ENCODE results near the gene MACROD1.

MACROD1 gene

GRCh38 chr11:64122411-64123410 lies 43.2 kb downstream of the MACROD1 start:
- no peak for DNase-seq (ENCODE audit: low read depth)
- no peak overlapping the region for H3K4me3 ChIP-seq (ENCODE audit: low read length)
- TF ChIP-seq CTCF (conservative IDR thresholded peaks at IDR 0.05; ENCODE audit: low read length): no peak

- peak; percentile 82 for DNase-seq (ENCODE audit: low read depth)
- no peak overlapping the region for H3K4me3 ChIP-seq (ENCODE audit: low read length)
- TF ChIP-seq CTCF (conservative IDR thresholded peaks at IDR 0.05; ENCODE audit: low read length): no peak
These were observed 44.1 kb downstream of the MACROD1 start for GRCh38 chr11:64121663-64122410.

- TF ChIP-seq CTCF (conservative IDR thresholded peaks at IDR 0.05; ENCODE audit: low read length): no peak
- peak; percentile 38 for DNase-seq (ENCODE audit: low read depth)
- no peak overlapping the region for H3K4me3 ChIP-seq (ENCODE audit: low read length)
These were observed 44.9 kb downstream of the MACROD1 start for GRCh38 chr11:64120951-64121569.

GRCh38 chr11:64119700-64120099 lies 46.2 kb downstream of the MACROD1 start:
- H3K4me3 ChIP-seq (ENCODE audit: low read length): no peak overlapping the region
- no peak for TF ChIP-seq CTCF (conservative IDR thresholded peaks at IDR 0.05; ENCODE audit: low read length)
- no peak for DNase-seq (ENCODE audit: low read depth)

- H3K4me3 ChIP-seq (ENCODE audit: low read length): no peak overlapping the region
- DNase-seq (ENCODE audit: low read depth): no peak
- no peak for TF ChIP-seq CTCF (conservative IDR thresholded peaks at IDR 0.05; ENCODE audit: low read length)
These were observed 46.8 kb downstream of the MACROD1 start for GRCh38 chr11:64118876-64119665.

- no peak for DNase-seq (ENCODE audit: low read depth)
- TF ChIP-seq CTCF (conservative IDR thresholded peaks at IDR 0.05; ENCODE audit: low read length): no peak
- no peak overlapping the region for H3K4me3 ChIP-seq (ENCODE audit: low read length)
These were observed 48.0 kb downstream of the MACROD1 start for GRCh38 chr11:64117763-64118459.
